Spleen (tissue), 11 donors: ENCODE measurements around the gene WDR86. TPM values are rescaled to one million over a fixed set of nuclear protein-coding genes. Genes with fewer than 3 reads are reported as not detected.

Source experiments
- DNase-seq: peaks from one replicate; pipeline ENCODE4 v3.0.0-alpha.2; 2020
- H3K27ac ChIP-seq, 8 donors: fragments of 200-600 bp; sonication (generic) in 7 of 8; 1 replicate in 4 of 8; 2 replicates in 4 of 8; pipeline versions ENCODE4 v1.5.0 to v1.8.0; 2016 to 2021; ENCODE audit warnings: inconsistent platforms in 4 of 8, mild to moderate bottlenecking in 4 of 8, moderate library complexity in 1 of 8
- H3K27me3 ChIP-seq, 7 donors: fragments of 200-600 bp; sonication (generic) in 6 of 7; replicated peaks in 1 of 7; 1 replicate in 4 of 7; 2 replicates in 3 of 7; pipeline versions ENCODE4 v1.5.0 to v1.8.0; 2016 to 2021; ENCODE audit warnings: inconsistent platforms in 3 of 7, mild to moderate bottlenecking in 1 of 7
- H3K36me3 ChIP-seq, 6 donors: fragments of 200-600 bp; sonication (generic) in 5 of 6; 1 replicate in 4 of 6; 2 replicates in 2 of 6; pipeline versions ENCODE4 v1.5.0 to v1.8.0; 2016 to 2021; ENCODE audit warnings: inconsistent platforms in 2 of 6
- H3K4me1 ChIP-seq, 6 donors: fragments of 200-600 bp; sonication (generic) in 5 of 6; 1 replicate in 3 of 6; 2 replicates in 3 of 6; pipeline versions ENCODE4 v1.5.0 to v1.8.0; 2016 to 2021; ENCODE audit warnings: inconsistent platforms in 3 of 6
- H3K4me3 ChIP-seq, 8 donors: fragments of 200-600 bp; sonication (generic) in 7 of 8; 1 replicate in 4 of 8; 2 replicates in 4 of 8; pipeline versions ENCODE4 v1.5.0 to v1.8.0; 2016 to 2021; ENCODE audit warnings: inconsistent platforms in 4 of 8, mild to moderate bottlenecking in 4 of 8, moderate library complexity in 2 of 8
- H3K9me3 ChIP-seq, 8 donors: fragments of 200-600 bp; sonication (generic) in 7 of 8; 1 replicate in 4 of 8; 2 replicates in 4 of 8; pipeline versions ENCODE4 v1.5.0 to v1.8.0; 2016 to 2021; ENCODE audit warnings: inconsistent platforms in 4 of 8
- CTCF ChIP-seq, 11 experiments: fragments of 200-600 bp in 7 of 11; fragments of 450-650 bp in 4 of 11; sonication (generic) in 4 of 11; IDR thresholded peaks in 8 of 11; conservative IDR thresholded peaks in 3 of 11; 1 replicate in 7 of 11; 2 replicates in 4 of 11; pipeline versions ENCODE4 v1.4.0 to v1.8.0; 2016 to 2021; ENCODE audit warnings: antibody characterized with exemption in 11 of 11, inconsistent platforms in 4 of 11, mild to moderate bottlenecking in 1 of 11
- POLR2A ChIP-seq, 3 donors: fragments of 450-650 bp; IDR thresholded peaks; one replicate each; pipeline ENCODE4 v1.5.1; 2017; ENCODE audit warnings: antibody characterized with exemption in 3 of 3, mild to moderate bottlenecking in 1 of 3
- POLR2AphosphoS5 ChIP-seq, 3 donors: sonication (generic); formaldehyde crosslinking; IDR thresholded peaks; one replicate each; pipeline ENCODE4 v1.5.1; 2017; ENCODE audit warnings: antibody characterized with exemption in 3 of 3
- WGBS, 5 donors: extraction: QIAGEN DNeasy Blood & Tissue Kit in 3 of 5; methylation state at CpG; one replicate each; pipeline versions ENCODE4 v1.1.5 to v1.1.7; 2013 to 2018; 5-methylcytosine and 5-hydroxymethylcytosine counted together
- intact Hi-C: fragments of 100-400 bp; cut with DNase I; formaldehyde crosslinking; loops from one replicate; pipeline ENCODE4 v1.15.0; 2023; ENCODE audit warnings: low total_unique reads
- polyA plus RNA-seq, 3 donors: library from polyadenylated mRNA; stranded (reverse); fragments of 200-250 nt; gene quantifications; one replicate each; pipeline ENCODE4 v1.2.1, GENCODE V29; 2013
- total RNA-seq, 7 donors: library from RNA; depleted of rRNA in 3 of 7; stranded (reverse); fragments of >200 nt in 3 of 7; fragmentation: NEBNext Ultra II Directional in 4 of 7; extraction: Animal tissue kit (Norgen Biotek cat#: 25700) in 4 of 7; gene quantifications; one replicate each; pipeline versions ENCODE4 v1.1.0 to v1.2.1, GENCODE V29; 2016 to 2021
- donor health status: healthy with polysubstance abuse.
- donor health status: DM: no; HTN: no; CAD: no; lungs with moderate emphysema.
- donor health status: DM: no; HTN: no; CAD: no.
- donor health status: Bipolar disorder and iron deficiency.
- donor health status: healthy.
- donor health status: DM: no; HTN: no; CAD: no.
- donor health status: DM: yes; HTN: yes; CAD: no.

The WDR86 gene
- total and polyA plus RNA-seq, 10 donors: 2.8 to 71.9 (median 49.2) TPM

- TF ChIP-seq POLR2AphosphoS5 (IDR thresholded peaks at IDR 0.05) (peak in 1 of 3 donors; percentile 7), POLR2A (IDR thresholded peaks at IDR 0.05) (no peak)
- Histone ChIP-seq H3K27ac (no peak overlapping the region), H3K9me3 (no peaks in the 10 kb centered on the region), H3K4me1 (peaks cover 0 to 64% (median 18%) of the 10 kb centered on the region in 6 donors), H3K36me3 (peaks cover 0 to 7% (median 0%) of the 10 kb centered on the region in 6 donors), H3K27me3 (peaks cover 0 to 9% (median 0%) of the 10 kb centered on the region in 7 donors), H3K4me3 (no peak overlapping the region)
- DNase-seq: peak; percentile 43
- intact Hi-C loops: no loop called here
- 65 to 74% (median 68%) methylated on average over 17 to 25 of the region's 25 CpGs for WGBS, 5 donors
Measured at GRCh38 chr7:151390598-151391357, 19.1 kb downstream of the WDR86 start.

GRCh38 chr7:151389768-151390597, 19.9 kb downstream of the WDR86 start:
- 61 to 70% (median 65%) methylated on average over 22 to 24 of the region's 24 CpGs for WGBS, 5 donors
- intact Hi-C loops: no loop called here
- TF ChIP-seq POLR2AphosphoS5 (IDR thresholded peaks at IDR 0.05): no peak
- TF ChIP-seq CTCF (IDR thresholded peaks at IDR 0.05 in 8 of 11, conservative IDR thresholded peaks at IDR 0.05 in 3 of 11): no peak
- no peak for TF ChIP-seq POLR2A (IDR thresholded peaks at IDR 0.05)

DNA sequence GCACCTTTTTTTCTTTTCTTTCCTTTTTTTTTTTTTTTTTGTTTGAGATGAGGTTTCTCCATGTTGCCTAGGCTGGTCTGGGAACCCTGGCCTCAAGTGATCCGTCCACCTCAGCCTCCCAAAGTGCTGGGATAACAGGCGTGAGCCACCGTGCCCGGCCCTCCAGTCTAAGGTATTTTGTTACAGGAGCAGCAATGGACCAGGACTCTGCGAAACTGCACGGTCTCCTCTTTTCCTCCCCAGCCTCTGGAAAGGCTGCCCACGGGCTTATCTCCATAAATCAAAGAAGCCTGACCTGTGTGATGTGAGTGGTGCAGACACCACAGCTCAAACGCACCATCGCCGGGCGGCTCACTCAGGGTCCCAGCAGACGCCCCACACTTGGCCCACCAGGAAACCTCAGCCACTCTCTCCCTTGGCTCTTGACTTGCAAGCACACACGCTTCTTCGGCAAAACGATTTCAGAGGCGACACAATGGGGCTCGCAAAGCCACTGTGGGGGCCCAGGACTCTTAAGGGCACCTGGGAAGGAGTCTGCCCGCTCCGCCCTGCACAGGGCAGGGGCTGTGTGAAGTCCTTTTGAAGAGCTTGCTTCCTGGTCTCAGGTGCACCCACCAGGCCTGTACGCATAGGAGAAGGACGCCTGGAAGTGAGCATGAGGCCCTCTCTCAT, 20.6 kb downstream of the WDR86 start:
- peaks cover 0 to 56% (median 16%) of the 10 kb centered on the region in 6 donors for H3K4me1 ChIP-seq
- WGBS, 5 donors: 87 to 94% (median 92%) methylated on average over 16 to 21 of the region's 21 CpGs
- intact Hi-C loops: no loop called here
- peaks cover 0 to 5% (median 0%) of the 10 kb centered on the region in 6 donors for H3K36me3 ChIP-seq
- peak; percentile 40 for DNase-seq
- no peak overlapping the region for H3K27ac ChIP-seq
- peaks cover 0 to 15% (median 0%) of the 10 kb centered on the region in 7 donors for H3K27me3 ChIP-seq
- H3K4me3 ChIP-seq: no peak overlapping the region
- TF ChIP-seq POLR2AphosphoS5 (IDR thresholded peaks at IDR 0.05) (no peak), CTCF (IDR thresholded peaks at IDR 0.05 in 8 of 11, conservative IDR thresholded peaks at IDR 0.05 in 3 of 11) (no peak), POLR2A (IDR thresholded peaks at IDR 0.05) (no peak)
- H3K9me3 ChIP-seq: no peaks in the 10 kb centered on the region

More at GRCh38 chr7:151389768-151390597, 19.9 kb downstream of the WDR86 start:
- Histone ChIP-seq H3K27me3 (peaks cover 0 to 13% (median 0%) of the 10 kb centered on the region in 7 donors), H3K4me3 (no peak overlapping the region), H3K36me3 (peaks cover 0 to 7% (median 0%) of the 10 kb centered on the region in 6 donors), H3K27ac (no peak overlapping the region), H3K9me3 (no peaks in the 10 kb centered on the region), H3K4me1 (peaks cover 0 to 63% (median 16%) of the 10 kb centered on the region in 6 donors)
- DNase-seq: peak; percentile 54

DNA sequence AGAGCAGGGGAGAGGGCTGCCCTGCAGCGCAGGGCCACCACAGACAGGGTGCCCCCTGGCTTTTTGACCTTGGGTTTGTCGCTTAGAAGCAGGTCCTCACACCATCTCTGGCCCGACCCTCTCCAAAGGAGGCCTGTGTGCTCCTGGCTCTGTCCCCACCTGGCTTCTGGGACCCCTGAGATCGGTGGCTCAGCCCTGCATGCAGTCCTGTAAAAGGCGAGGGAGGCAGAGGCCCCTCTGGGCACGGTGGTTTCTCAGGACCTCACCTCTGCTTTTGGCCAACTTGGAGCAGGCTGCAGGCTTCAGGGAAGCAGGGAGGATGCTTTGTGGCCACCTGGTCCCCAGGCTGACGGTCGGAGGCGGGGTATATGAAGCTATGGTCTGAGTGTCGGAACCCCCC, 21.4 kb downstream of the WDR86 start:
- Histone ChIP-seq H3K4me3 (no peak overlapping the region), H3K4me1 (peaks cover 0 to 49% (median 16%) of the 10 kb centered on the region in 6 donors), H3K27me3 (peaks cover 0 to 20% (median 0%) of the 10 kb centered on the region in 7 donors), H3K9me3 (no peaks in the 10 kb centered on the region), H3K36me3 (peaks cover 0 to 3% (median 0%) of the 10 kb centered on the region in 6 donors), H3K27ac (no peak overlapping the region)
- peak; percentile 62 for DNase-seq
- intact Hi-C loops: no loop called here
- TF ChIP-seq POLR2AphosphoS5 (IDR thresholded peaks at IDR 0.05) (no peak), POLR2A (IDR thresholded peaks at IDR 0.05) (no peak), CTCF (IDR thresholded peaks at IDR 0.05 in 8 of 11, conservative IDR thresholded peaks at IDR 0.05 in 3 of 11) (no peak)
- 84 to 92% (median 89%) methylated on average over 10 of the region's 10 CpGs for WGBS, 5 donors
